Hepatocyte (in vitro differentiated cells): Measurements from ENCODE around the gene RFC5.
"Not testable (repeated sequence)": the region's sequence is repeated elsewhere in the genome, so short reads cannot be mapped to it uniquely, and the experiment has no call there.

Experiments
- CTCF ChIP-seq: fragments of 200-600 bp; sonication (generic); IDR thresholded peaks from 2 replicates; pipeline ENCODE4 v1.5.1; 2016; ENCODE audit warnings: antibody characterized with exemption, mild to moderate bottlenecking; ENCODE audit not compliant: poor library complexity
- EZH2phosphoT487 ChIP-seq: fragments of 200-600 bp; sonication (generic); IDR thresholded peaks from one replicate; pipeline ENCODE4 v1.6.1; 2018; ENCODE audit warnings: antibody characterized with exemption, mild to moderate bottlenecking, low read depth, moderate library complexity; ENCODE audit not compliant: unreplicated experiment, severe bottlenecking

- not testable (repeated sequence) for TF ChIP-seq CTCF, EZH2phosphoT487
Measured at GRCh38 chr12:118081521-118081920, 65.0 kb downstream of the RFC5 start.
